Caco-2 (cell line): ENCODE measurements around the gene CBARP. TPM values are rescaled to one million over a fixed set of nuclear protein-coding genes. Genes with fewer than 3 reads are reported as not detected.
A peak's percentile ranks its signal among the peaks of the same experiment; 100 is the strongest.

Experiments used
- BruUV-seq: library from RNA; stranded (reverse); fragments of 400-500 nt; replicated peaks from 2 replicates; lab custom pipeline; 2021; lab: Mats Ljungman, UMichigan
- CTCF ChIA-PET: fragments of 300-600 bp; sonication (Branson Sonifier 250); formaldehyde crosslinking; loops from one replicate; lab custom pipeline; 2022; ENCODE audit warnings: antibody characterized with exemption; lab: Charles Lee
- POLR2A ChIA-PET: fragments of 300-600 bp; sonication (Branson Sonifier 250); formaldehyde crosslinking; loops from one replicate; lab custom pipeline; 2022; ENCODE audit warnings: antibody characterized with exemption; lab: Charles Lee
- DNase-seq, 2 experiments: peaks; one replicate each; pipeline versions ENCODE4 v3.0.0 to v3.0.0-alpha.2; 2020 to 2022
- H3K27me3 ChIP-seq: replicated peaks from 2 replicates; pipeline ENCODE4 v1.6.0; 2011; ENCODE audit warnings: low read length; ENCODE audit not compliant: control insufficient read depth, insufficient read depth
- H3K36me3 ChIP-seq: 2 replicates; pipeline ENCODE4 v1.5.1; 2011; ENCODE audit warnings: low read length; ENCODE audit not compliant: control insufficient read depth, insufficient read depth
- H3K4me1 ChIP-seq: fragments of 250-450 bp; sonication (Bioruptor Pico); 2 replicates; pipeline ENCODE4 v1.5.1; 2020; ENCODE audit warnings: mild to moderate bottlenecking
- H3K4me3 ChIP-seq: 2 replicates; pipeline ENCODE4 v1.5.1; 2011; ENCODE audit warnings: low read depth, mild to moderate bottlenecking, control low read depth, low read length
- H3K9me3 ChIP-seq: fragments of 250-450 bp; sonication (Bioruptor Pico); 2 replicates; pipeline ENCODE4 v1.5.1; 2020; ENCODE audit warnings: mild to moderate bottlenecking, moderate library complexity
- H3K27ac Mint-ChIP-seq: one replicate; pipeline ENCODE4 v1.8.0; 2022; ENCODE audit warnings: mixed read lengths; ENCODE audit not compliant: unreplicated experiment
- H3K27me3 Mint-ChIP-seq: one replicate; pipeline ENCODE4 v1.8.0; 2022; ENCODE audit warnings: mixed read lengths; ENCODE audit not compliant: insufficient read depth, unreplicated experiment
- H3K36me3 Mint-ChIP-seq: one replicate; pipeline ENCODE4 v1.8.0; 2022; ENCODE audit warnings: mild to moderate bottlenecking, mixed read lengths; ENCODE audit not compliant: insufficient read depth, unreplicated experiment
- H3K4me1 Mint-ChIP-seq: one replicate; pipeline ENCODE4 v1.8.0; 2022; ENCODE audit warnings: low read depth, mixed read lengths; ENCODE audit not compliant: unreplicated experiment
- H3K4me3 Mint-ChIP-seq: one replicate; pipeline ENCODE4 v1.8.0; 2022; ENCODE audit warnings: mild to moderate bottlenecking, moderate library complexity, mixed read lengths; ENCODE audit not compliant: unreplicated experiment
- H3K9me3 Mint-ChIP-seq: one replicate; pipeline ENCODE4 v1.8.0; 2022; ENCODE audit warnings: mixed read lengths; ENCODE audit not compliant: unreplicated experiment
- CTCF ChIP-seq, 2 experiments: fragments of 200-600 bp in 1 of 2; IDR thresholded peaks; 1 replicate in 1 of 2; 2 replicates in 1 of 2; pipeline versions ENCODE4 v1.5.1 to v1.8.0; 2011 to 2022; ENCODE audit warnings: antibody characterized with exemption in 1 of 2, control low read depth in 1 of 2, inconsistent platforms in 1 of 2, low read depth in 1 of 2, low read length in 1 of 2, mild to moderate bottlenecking in 1 of 2, moderate library complexity in 1 of 2; ENCODE audit not compliant: insufficient read depth in 1 of 2, severe bottlenecking in 1 of 2, unreplicated experiment in 1 of 2
- intact Hi-C: fragments of 100-400 bp; cut with micrococcal nuclease; formaldehyde crosslinking; loops from one replicate; pipeline ENCODE4 v1.10.0; 2022; ENCODE audit not compliant: unreplicated experiment
- total RNA-seq: library from RNA; stranded (reverse); gene quantifications from 2 replicates; pipeline ENCODE4 v1.2.3, GENCODE V29; 2022

CBARP gene
- total RNA-seq, 1 experiment from 2014 or later: 7.3 TPM

- H3K9me3 Mint-ChIP-seq: no peaks in the 10 kb centered on the region
- intact Hi-C loops: no loop called here
- H3K9me3 ChIP-seq: no peaks in the 10 kb centered on the region
- H3K27me3 Mint-ChIP-seq: no peaks in the 10 kb centered on the region
- no peak overlapping the region for H3K27ac Mint-ChIP-seq
- no peak for DNase-seq
- H3K4me1 ChIP-seq: no peaks in the 10 kb centered on the region
- H3K27me3 ChIP-seq: no peaks in the 10 kb centered on the region
- peaks cover 1% of the 10 kb centered on the region for H3K36me3 ChIP-seq
- no peak overlapping the region for H3K4me3 Mint-ChIP-seq
- peaks cover 33% of the 10 kb centered on the region for H3K36me3 Mint-ChIP-seq
- no peak for TF ChIP-seq CTCF (IDR thresholded peaks at IDR 0.05; ENCODE audit: insufficient read depth in 1 of 2, low read depth in 1 of 2, low read length in 1 of 2, severe bottlenecking in 1 of 2, unreplicated experiment in 1 of 2)
- H3K4me3 ChIP-seq: no peak overlapping the region
- no peaks in the 10 kb centered on the region for H3K4me1 Mint-ChIP-seq
- POLR2A ChIA-PET: interaction anchor here (0.6 kb wide), 1 partner anchor 10 kb away, joined by 5 read pairs; no protein-coding TSS in a partner anchor
- no TSS peak for BruUV-seq
- CTCF ChIA-PET: no interaction called here
Observed at GRCh38 chr19:1214299-1214861, 23.4 kb downstream of the CBARP start.

GRCh38 chr19:1213391-1214286, 24.2 kb downstream of the CBARP start:
- Mint-ChIP-seq H3K36me3 (peaks cover 29% of the 10 kb centered on the region), H3K27me3 (no peaks in the 10 kb centered on the region), H3K4me1 (no peaks in the 10 kb centered on the region), H3K4me3 (no peak overlapping the region), H3K27ac (peak overlapping the region; percentile 6), H3K9me3 (no peaks in the 10 kb centered on the region)
- CTCF ChIA-PET: no interaction called here
- POLR2A ChIA-PET: no interaction called here
- no peaks in the 10 kb centered on the region for H3K4me1 ChIP-seq
- H3K27me3 ChIP-seq: no peaks in the 10 kb centered on the region
- peaks cover 3% of the 10 kb centered on the region for H3K36me3 ChIP-seq
- no peak overlapping the region for H3K4me3 ChIP-seq
- no peaks in the 10 kb centered on the region for H3K9me3 ChIP-seq
- DNase-seq: no peak
- intact Hi-C loops: no loop called here
- TF ChIP-seq CTCF (IDR thresholded peaks at IDR 0.05; ENCODE audit: insufficient read depth in 1 of 2, low read depth in 1 of 2, low read length in 1 of 2, severe bottlenecking in 1 of 2, unreplicated experiment in 1 of 2): no peak
- no TSS peak for BruUV-seq

DNA sequence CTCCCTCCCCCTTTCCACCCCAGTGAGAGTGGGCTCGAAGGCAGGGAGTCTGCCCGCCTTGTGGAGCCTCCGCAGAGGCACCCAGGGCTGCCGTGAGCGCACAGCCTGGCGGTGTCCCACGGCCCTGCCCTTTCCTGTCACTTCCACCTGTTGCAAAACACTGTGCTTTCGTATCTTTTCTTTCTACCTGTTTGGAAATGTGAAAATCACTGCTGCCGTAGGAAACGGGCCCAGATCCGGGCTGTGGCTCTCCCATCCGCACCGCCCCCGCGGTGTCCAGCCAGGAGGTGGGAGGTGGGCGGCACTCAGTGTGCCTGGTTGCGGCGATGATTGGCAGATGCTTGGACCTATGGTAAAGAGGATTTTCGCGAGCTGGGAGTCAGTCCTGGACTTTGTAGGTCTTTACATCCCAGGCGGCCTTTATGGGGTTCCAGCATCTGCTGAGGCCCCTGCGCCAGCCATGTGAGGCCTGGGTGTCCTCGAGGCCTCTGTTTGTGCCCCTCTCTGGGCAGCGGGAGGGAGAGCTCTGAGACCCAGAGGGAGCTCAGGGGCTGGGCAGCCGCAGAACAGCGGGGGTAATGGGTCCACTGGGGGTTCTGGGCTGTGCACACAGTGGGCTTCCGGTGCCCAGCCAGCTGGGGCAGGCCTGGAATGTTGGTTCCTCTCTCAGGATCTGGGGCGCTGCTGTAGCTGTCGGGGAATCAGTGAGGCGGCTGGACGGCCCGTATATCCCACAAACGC, 26.1 kb downstream of the CBARP start:
- no peaks in the 10 kb centered on the region for H3K27me3 ChIP-seq
- no peaks in the 10 kb centered on the region for H3K9me3 ChIP-seq
- H3K4me3 Mint-ChIP-seq: no peak overlapping the region
- H3K4me3 ChIP-seq: no peak overlapping the region
- intact Hi-C loops: no loop called here
- H3K27me3 Mint-ChIP-seq: no peaks in the 10 kb centered on the region
- POLR2A ChIA-PET: interaction anchor here (0.7 kb wide), 1 partner anchor 57 kb away, joined by 16 read pairs; no protein-coding TSS in a partner anchor
- H3K4me1 ChIP-seq: peaks cover 9% of the 10 kb centered on the region
- no peaks in the 10 kb centered on the region for H3K9me3 Mint-ChIP-seq
- TF ChIP-seq CTCF (IDR thresholded peaks at IDR 0.05; ENCODE audit: insufficient read depth in 1 of 2, low read depth in 1 of 2, low read length in 1 of 2, severe bottlenecking in 1 of 2, unreplicated experiment in 1 of 2): no peak
- peaks cover 3% of the 10 kb centered on the region for H3K36me3 ChIP-seq
- no peak overlapping the region for H3K27ac Mint-ChIP-seq
- H3K4me1 Mint-ChIP-seq: no peaks in the 10 kb centered on the region
- CTCF ChIA-PET: interaction anchor here (0.6 kb wide), 1 partner anchor 11 kb away, joined by 3 read pairs; no protein-coding TSS in a partner anchor
- H3K36me3 Mint-ChIP-seq: peaks cover 23% of the 10 kb centered on the region
- DNase-seq: peak in 1 of 2 experiments; percentile 41
- BruUV-seq: no TSS peak
